Keratinocyte (primary cell): ENCODE data around the gene CCDC54. TPM values are rescaled to one million over a fixed set of nuclear protein-coding genes. Genes with fewer than 3 reads are reported as not detected.

Source experiments
- DNase-seq: peaks from one replicate; pipeline ENCODE4 v3.0.0-alpha.2; 2011; ENCODE audit warnings: low read depth, missing footprints, low spot score
- FAIRE-seq: peaks from 2 replicates; lab custom pipeline; 2011; peaks lifted over from hg19 to GRCh38; lab: Jason Lieb, UNC
- H2AFZ ChIP-seq: 2 replicates; pipeline ENCODE4 v1.6.0; 2012; ENCODE audit warnings: low read length, control low read depth, inconsistent platforms; ENCODE audit not compliant: control insufficient read depth
- H3K27ac ChIP-seq: 2 replicates; pipeline ENCODE4 v1.5.1; 2011; ENCODE audit warnings: low read length; ENCODE audit not compliant: control insufficient read depth, insufficient read depth
- H3K27me3 ChIP-seq: 3 replicates; pipeline ENCODE4 v1.6.0; 2011; ENCODE audit warnings: low read length; ENCODE audit not compliant: control insufficient read depth, insufficient read depth; ENCODE audit errors: extremely low read depth
- H3K36me3 ChIP-seq, 2 experiments: 2 replicates in 1 of 2; 3 replicates in 1 of 2; pipeline ENCODE4 v1.5.1; 2011; ENCODE audit warnings: low read length in 2 of 2, mild to moderate bottlenecking in 1 of 2; ENCODE audit not compliant: control insufficient read depth in 2 of 2, insufficient read depth in 2 of 2; ENCODE audit errors: extremely low read depth in 1 of 2
- H3K4me1 ChIP-seq: 3 replicates; pipeline ENCODE4 v1.5.1; 2011; ENCODE audit warnings: low read length; ENCODE audit not compliant: control insufficient read depth, insufficient read depth; ENCODE audit errors: extremely low read depth
- H3K4me2 ChIP-seq: 3 replicates; pipeline ENCODE4 v1.6.0; 2011; ENCODE audit warnings: low read depth, low read length; ENCODE audit not compliant: control insufficient read depth, insufficient read depth; ENCODE audit errors: extremely low read depth
- H3K4me3 ChIP-seq, 3 experiments: fragments of 200-600 bp in 1 of 3; sonication (generic) in 1 of 3; 2 replicates in 2 of 3; 3 replicates in 1 of 3; pipeline ENCODE4 v1.5.1; 2011 to 2016; ENCODE audit warnings: low read length in 3 of 3, mild to moderate bottlenecking in 3 of 3, control low read depth in 2 of 3, inconsistent platforms in 1 of 3, low read depth in 1 of 3, mixed read lengths in 1 of 3, mixed run types in 1 of 3, moderate library complexity in 1 of 3; ENCODE audit not compliant: control insufficient read depth in 2 of 3, insufficient read depth in 2 of 3; ENCODE audit errors: extremely low read depth in 1 of 3
- H3K79me2 ChIP-seq: 2 replicates; pipeline ENCODE4 v1.6.0; 2012; ENCODE audit warnings: low read length; ENCODE audit not compliant: control insufficient read depth, insufficient read depth
- H3K9ac ChIP-seq: 3 replicates; pipeline ENCODE4 v1.6.0; 2011; ENCODE audit warnings: low read length; ENCODE audit not compliant: control insufficient read depth, insufficient read depth; ENCODE audit errors: extremely low read depth
- H3K9me1 ChIP-seq: 3 replicates; pipeline ENCODE4 v1.6.0; 2011; ENCODE audit warnings: low read length; ENCODE audit not compliant: control insufficient read depth, insufficient read depth; ENCODE audit errors: extremely low read depth
- H3K9me3 ChIP-seq: 2 replicates; pipeline ENCODE4 v1.5.1; 2012; ENCODE audit warnings: low read depth, low read length; ENCODE audit not compliant: control insufficient read depth
- H4K20me1 ChIP-seq: 3 replicates; pipeline ENCODE4 v1.6.0; 2011; ENCODE audit warnings: low read length; ENCODE audit not compliant: control insufficient read depth, insufficient read depth; ENCODE audit errors: extremely low read depth
- EZH2 ChIP-seq: IDR thresholded peaks from one replicate; pipeline ENCODE4 v1.6.1; 2012; ENCODE audit warnings: inconsistent platforms, mild to moderate bottlenecking, low read length, moderate library complexity
- dilution Hi-C: fragments of 300-500 bp; cut with MboI; formaldehyde crosslinking; loops from one replicate; pipeline ENCODE4 v1.7.0; 2020; ENCODE audit warnings: low sequenced_read_pairs; ENCODE audit not compliant: extremely low pct_ligation_motif_present
- polyA minus RNA-seq, 3 experiments: library from RNA; depleted of rRNA, polyadenylated mRNA; stranded (reverse); fragments of >200 nt; gene quantifications; 1 replicate in 1 of 3; 2 replicates in 1 of 3; 3 replicates in 1 of 3; pipeline ENCODE4 v1.2.3, GENCODE V29; 2011
- polyA plus RNA-seq, 5 experiments: library from polyadenylated mRNA; depleted of rRNA in 3 of 5; stranded (reverse) in 3 of 5; stranded (forward) in 1 of 5; unstranded in 1 of 5; fragments of >200 nt; gene quantifications; 1 replicate in 1 of 5; 2 replicates in 3 of 5; 3 replicates in 1 of 5; pipeline versions ENCODE4 v1.2.1 to v1.2.3, GENCODE V29; 2011 to 2012; ENCODE audit warnings: missing spikeins in 2 of 5, low read depth in 1 of 5, low replicate concordance in 1 of 5
- TF ChIP-seq, protein P1 (sequence below), 3 experiments: IDR thresholded peaks in 1 of 3; conservative IDR thresholded peaks in 1 of 3; optimal IDR thresholded peaks in 1 of 3; 2 replicates in 2 of 3; 3 replicates in 1 of 3; pipeline versions ENCODE3 to v1.5.1; 2011; ENCODE audit warnings: low read length in 3 of 3, mild to moderate bottlenecking in 3 of 3, moderate library complexity in 2 of 3, control low read depth in 1 of 3, inconsistent platforms in 1 of 3; ENCODE audit not compliant: insufficient read depth in 2 of 3; ENCODE audit errors: extremely low read depth in 1 of 3

CCDC54 gene
- polyA plus RNA-seq (not detected in 3 replicates), polyA minus RNA-seq (not detected in 3 replicates)
- polyA plus RNA-seq (2011; ENCODE audit: low read depth) = not detected
- not detected in 2 replicates for polyA plus RNA-seq (2011; cell fraction: cytosol; rRNA removed)
- polyA plus RNA-seq (2011; cell fraction: nucleus; rRNA removed) = not detected in 2 replicates
- polyA plus RNA-seq (2012; ENCODE audit: low replicate concordance) = not detected in 2 replicates
- polyA minus RNA-seq (2011; cell fraction: cytosol; rRNA and poly(A)+ RNA removed) = not detected
- not detected in 2 replicates for polyA minus RNA-seq (2011; cell fraction: nucleus; rRNA and poly(A)+ RNA removed)

DNA sequence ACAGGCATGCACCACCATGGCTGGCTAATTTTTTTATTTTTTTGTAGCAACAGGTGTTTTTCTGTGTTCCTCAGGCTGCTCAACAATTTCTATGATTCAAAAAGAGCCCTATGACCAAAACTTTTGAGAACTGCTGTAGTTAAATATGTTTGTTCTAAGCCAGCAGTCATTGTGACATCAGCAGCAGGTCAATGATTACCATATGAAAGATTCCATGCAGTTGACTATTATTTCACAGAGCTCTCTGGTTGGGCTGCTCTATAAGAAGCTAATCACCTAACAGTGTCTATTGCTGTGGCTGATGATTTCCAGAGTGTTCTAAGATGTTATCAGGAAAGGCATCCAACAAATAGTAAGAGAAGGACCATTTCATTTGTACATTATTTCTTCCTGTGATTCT, at the start of gene CCDC54:
Gene CCDC54 (plus strand): TSS at position 289 of the 400 bp plus-strand sequence. CDS start 149 bp downstream, outside the sequence.
- no peaks in the 10 kb centered on the region for H3K79me2 ChIP-seq
- dilution Hi-C loops = no loop called here
- FAIRE-seq = no peak

DNA sequence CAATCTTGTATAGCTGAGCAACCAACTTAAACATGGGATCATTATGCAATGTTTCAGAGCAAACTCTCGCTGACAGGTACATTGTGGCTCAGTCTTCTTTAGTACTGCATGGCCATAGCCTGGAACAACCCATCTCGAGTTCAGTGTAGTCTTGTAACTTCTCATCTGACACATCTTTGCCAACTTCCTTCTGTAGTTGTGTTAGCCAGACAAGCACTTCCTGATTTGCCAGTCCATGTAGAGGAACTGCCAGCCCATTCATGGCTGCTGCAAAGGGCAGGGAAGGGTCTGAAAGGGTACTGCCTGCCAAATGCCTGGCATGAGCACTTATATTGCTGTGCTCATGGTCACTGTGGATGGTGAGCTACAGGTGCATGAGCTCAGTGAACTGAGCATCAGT, 49.2 kb upstream of the CCDC54 start:
- H3K4me1 ChIP-seq = no peaks in the 10 kb centered on the region
- FAIRE-seq (no peak), DNase-seq (no peak)
- H3K9me3 ChIP-seq = no peaks in the 10 kb centered on the region
- H3K4me2 ChIP-seq = no peak overlapping the region
- H3K27ac ChIP-seq = no peak overlapping the region
- H3K36me3 ChIP-seq = no peaks in the 10 kb centered on the region
- no peaks in the 10 kb centered on the region for H3K9me1 ChIP-seq
- H4K20me1 ChIP-seq = no peaks in the 10 kb centered on the region
- no peak overlapping the region for H2AFZ ChIP-seq
- dilution Hi-C loops = no loop called here
- no peaks in the 10 kb centered on the region for H3K27me3 ChIP-seq
- no peaks in the 10 kb centered on the region for H3K79me2 ChIP-seq
- no peak overlapping the region for H3K4me3 ChIP-seq
- no peak overlapping the region for H3K9ac ChIP-seq
- TF ChIP-seq, protein P1, sequence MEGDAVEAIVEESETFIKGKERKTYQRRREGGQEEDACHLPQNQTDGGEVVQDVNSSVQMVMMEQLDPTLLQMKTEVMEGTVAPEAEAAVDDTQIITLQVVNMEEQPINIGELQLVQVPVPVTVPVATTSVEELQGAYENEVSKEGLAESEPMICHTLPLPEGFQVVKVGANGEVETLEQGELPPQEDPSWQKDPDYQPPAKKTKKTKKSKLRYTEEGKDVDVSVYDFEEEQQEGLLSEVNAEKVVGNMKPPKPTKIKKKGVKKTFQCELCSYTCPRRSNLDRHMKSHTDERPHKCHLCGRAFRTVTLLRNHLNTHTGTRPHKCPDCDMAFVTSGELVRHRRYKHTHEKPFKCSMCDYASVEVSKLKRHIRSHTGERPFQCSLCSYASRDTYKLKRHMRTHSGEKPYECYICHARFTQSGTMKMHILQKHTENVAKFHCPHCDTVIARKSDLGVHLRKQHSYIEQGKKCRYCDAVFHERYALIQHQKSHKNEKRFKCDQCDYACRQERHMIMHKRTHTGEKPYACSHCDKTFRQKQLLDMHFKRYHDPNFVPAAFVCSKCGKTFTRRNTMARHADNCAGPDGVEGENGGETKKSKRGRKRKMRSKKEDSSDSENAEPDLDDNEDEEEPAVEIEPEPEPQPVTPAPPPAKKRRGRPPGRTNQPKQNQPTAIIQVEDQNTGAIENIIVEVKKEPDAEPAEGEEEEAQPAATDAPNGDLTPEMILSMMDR (optimal IDR thresholded peaks at IDR 0.05 in 1 of 3, IDR thresholded peaks at IDR 0.05 in 1 of 3, conservative IDR thresholded peaks at IDR 0.05 in 1 of 3; ENCODE audit: extremely low read depth in 1 of 3, insufficient read depth in 2 of 3, low read length in 3 of 3) = no peak
- no peak for TF ChIP-seq EZH2

More for the DNA sequence above, at the start of gene CCDC54:
- Histone ChIP-seq H3K9ac (no peak within 1 kb of the TSS), H3K27me3 (no peaks in the 10 kb centered on the region), H3K4me3 (no peak within 1 kb of the TSS), H3K4me2 (no peak within 1 kb of the TSS), H3K9me1 (no peaks in the 10 kb centered on the region), H2AFZ (no peak within 1 kb of the TSS), H3K4me1 (peaks cover 5% of the 10 kb centered on the region), H3K9me3 (no peaks in the 10 kb centered on the region), H3K27ac (no peak within 1 kb of the TSS), H3K36me3 (no peaks in the 10 kb centered on the region), H4K20me1 (no peaks in the 10 kb centered on the region)
- TF ChIP-seq, protein P1 (optimal IDR thresholded peaks at IDR 0.05 in 1 of 3, IDR thresholded peaks at IDR 0.05 in 1 of 3, conservative IDR thresholded peaks at IDR 0.05 in 1 of 3; ENCODE audit: extremely low read depth in 1 of 3, insufficient read depth in 2 of 3, low read length in 3 of 3) = no peak
- no peak for TF ChIP-seq EZH2
- no peak for DNase-seq
